Trophoblast cell (in vitro differentiated cells and primary cell): ENCODE measurements around the gene PITHD1.

Experiments
- DNase-seq, 2 donors: peaks; one replicate each; pipeline ENCODE4 v3.0.0-alpha.2; 2016
- H2AFZ ChIP-seq: 2 replicates; pipeline ENCODE4 v1.6.1; 2013; ENCODE audit warnings: low read length, moderate library complexity, mild to moderate bottlenecking; ENCODE audit not compliant: insufficient read depth, poor library complexity
- H2AK5ac ChIP-seq: 2 replicates; pipeline ENCODE4 v1.6.1; 2013; ENCODE audit warnings: mild to moderate bottlenecking, low read length
- H2BK120ac ChIP-seq: 2 replicates; pipeline ENCODE4 v1.6.1; 2013; ENCODE audit warnings: low read length, mild to moderate bottlenecking, moderate library complexity; ENCODE audit not compliant: insufficient read depth, poor library complexity
- H2BK12ac ChIP-seq: 2 replicates; pipeline ENCODE4 v1.6.1; 2013; ENCODE audit warnings: mild to moderate bottlenecking, low read length, moderate library complexity
- H2BK5ac ChIP-seq: 2 replicates; pipeline ENCODE4 v1.6.1; 2013; ENCODE audit warnings: low read length, low read depth, moderate library complexity, mild to moderate bottlenecking; ENCODE audit not compliant: poor library complexity
- H3K14ac ChIP-seq: 2 replicates; pipeline ENCODE4 v1.6.1; 2013; ENCODE audit warnings: mild to moderate bottlenecking, low read length
- H3K18ac ChIP-seq: 2 replicates; pipeline ENCODE4 v1.6.1; 2013; ENCODE audit warnings: mild to moderate bottlenecking, low read length
- H3K23ac ChIP-seq: 2 replicates; pipeline ENCODE4 v1.6.1; 2013; ENCODE audit warnings: low read length
- H3K27ac ChIP-seq: 2 replicates; pipeline ENCODE4 v1.5.1; 2013; ENCODE audit warnings: low read depth, mild to moderate bottlenecking, inconsistent platforms, low read length, moderate library complexity
- H3K27me3 ChIP-seq: 2 replicates; pipeline ENCODE4 v1.6.1; 2013; ENCODE audit warnings: inconsistent platforms, mild to moderate bottlenecking, low read length, moderate library complexity; ENCODE audit not compliant: insufficient read depth
- H3K36me3 ChIP-seq, 2 experiments: 1 replicate in 1 of 2; 2 replicates in 1 of 2; pipeline ENCODE4 v1.6.1; 2013; ENCODE audit warnings: low read length in 2 of 2, mild to moderate bottlenecking in 2 of 2, moderate library complexity in 1 of 2; ENCODE audit not compliant: insufficient read depth in 2 of 2, control insufficient read depth in 1 of 2
- H3K4ac ChIP-seq: 2 replicates; pipeline ENCODE4 v1.6.1; 2013; ENCODE audit warnings: low read depth, mild to moderate bottlenecking, low read length, moderate library complexity
- H3K4me1 ChIP-seq, 2 experiments: 1 replicate in 1 of 2; 2 replicates in 1 of 2; pipeline ENCODE4 v1.6.1; 2013; ENCODE audit warnings: low read length in 2 of 2, mild to moderate bottlenecking in 2 of 2, moderate library complexity in 1 of 2; ENCODE audit not compliant: insufficient read depth in 2 of 2, control insufficient read depth in 1 of 2
- H3K4me2 ChIP-seq: 2 replicates; pipeline ENCODE4 v1.6.1; 2013; ENCODE audit warnings: inconsistent platforms, mild to moderate bottlenecking, low read length, moderate library complexity
- H3K4me3 ChIP-seq: 2 replicates; pipeline ENCODE4 v1.5.1; 2013; ENCODE audit warnings: mild to moderate bottlenecking, low read depth, low read length, inconsistent platforms
- H3K79me1 ChIP-seq: one replicate; pipeline ENCODE4 v1.6.1; 2013; ENCODE audit warnings: low read length
- H3K79me2 ChIP-seq: 2 replicates; pipeline ENCODE4 v1.6.1; 2013; ENCODE audit warnings: low read length, mild to moderate bottlenecking; ENCODE audit not compliant: control insufficient read depth, insufficient read depth, poor library complexity
- H3K9ac ChIP-seq: 2 replicates; pipeline ENCODE4 v1.6.1; 2013; ENCODE audit warnings: mild to moderate bottlenecking, low read length
- H3K9me3 ChIP-seq: 2 replicates; pipeline ENCODE4 v1.6.1; 2013; ENCODE audit warnings: low read depth, mild to moderate bottlenecking, control low read depth, inconsistent platforms, low read length; ENCODE audit not compliant: insufficient read depth
- H4K12ac ChIP-seq: 2 replicates; pipeline ENCODE4 v1.6.1; 2013; ENCODE audit warnings: low read depth, mild to moderate bottlenecking, low read length, moderate library complexity
- H4K8ac ChIP-seq: 2 replicates; pipeline ENCODE4 v1.6.1; 2013; ENCODE audit warnings: low read depth, mild to moderate bottlenecking, low read length, moderate library complexity
- H4K91ac ChIP-seq: one replicate; pipeline ENCODE4 v1.6.1; 2013; ENCODE audit warnings: low read depth, mild to moderate bottlenecking, low read length, moderate library complexity
- WGBS: extraction: QIAGEN DNeasy Blood & Tissue Kit; methylation state at CpG from one replicate; pipeline ENCODE4 v1.1.7; 2013; ENCODE audit warnings: missing lambda C conversion rate; ENCODE audit not compliant: insufficient read length, insufficient coverage; ENCODE audit errors: extremely low coverage; 5-methylcytosine and 5-hydroxymethylcytosine counted together

PITHD1 gene

DNA sequence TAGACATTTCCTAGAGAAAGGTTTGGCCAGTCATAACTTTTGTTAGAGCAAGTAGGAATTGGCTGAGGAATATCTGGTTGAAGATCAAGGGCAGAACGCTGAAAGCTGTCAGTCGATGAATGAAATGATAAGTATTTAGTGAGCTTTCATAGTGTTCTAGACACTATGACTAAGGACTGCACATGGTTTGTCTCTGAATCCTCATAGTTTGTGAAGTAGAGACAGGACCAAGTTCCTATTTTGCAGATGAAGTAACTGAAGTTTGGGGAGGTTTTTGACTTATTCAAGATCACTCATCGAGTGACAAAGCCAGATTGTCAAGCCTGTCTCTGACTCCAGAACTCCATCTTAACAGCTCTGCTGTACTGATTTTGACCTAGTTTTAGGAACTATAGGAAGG lies 30.2 kb upstream of the PITHD1 start:
- H4K8ac ChIP-seq: no peak overlapping the region
- no CpG with 5 or more reads among the region's 3 CpGs for WGBS
- H2BK120ac ChIP-seq: no peak overlapping the region
- H3K4ac ChIP-seq: peak overlapping the region; percentile 24
- H3K79me1 ChIP-seq: peaks cover 3% of the 10 kb centered on the region
- no peaks in the 10 kb centered on the region for H3K27me3 ChIP-seq
- no peak overlapping the region for H3K4me2 ChIP-seq
- no peak overlapping the region for H2BK12ac ChIP-seq
- H3K23ac ChIP-seq: no peak overlapping the region
- H4K91ac ChIP-seq: no peak overlapping the region
- H3K36me3 ChIP-seq: peaks cover 20 to 24% of the 10 kb centered on the region in 2 experiments
- no peak overlapping the region for H2BK5ac ChIP-seq
- H3K18ac ChIP-seq: no peak overlapping the region
- H3K79me2 ChIP-seq: peaks cover 11% of the 10 kb centered on the region
- H3K14ac ChIP-seq: no peak overlapping the region
- no peak overlapping the region for H3K4me3 ChIP-seq
- H3K9me3 ChIP-seq: no peaks in the 10 kb centered on the region
- no peak overlapping the region for H3K9ac ChIP-seq
- no peak overlapping the region for H2AK5ac ChIP-seq
- peak; percentile 46 to 79 for DNase-seq
- no peak overlapping the region for H2AFZ ChIP-seq
- H3K27ac ChIP-seq: no peak overlapping the region
- no peak overlapping the region for H4K12ac ChIP-seq
- peaks cover 4 to 5% of the 10 kb centered on the region in 2 experiments for H3K4me1 ChIP-seq

DNA sequence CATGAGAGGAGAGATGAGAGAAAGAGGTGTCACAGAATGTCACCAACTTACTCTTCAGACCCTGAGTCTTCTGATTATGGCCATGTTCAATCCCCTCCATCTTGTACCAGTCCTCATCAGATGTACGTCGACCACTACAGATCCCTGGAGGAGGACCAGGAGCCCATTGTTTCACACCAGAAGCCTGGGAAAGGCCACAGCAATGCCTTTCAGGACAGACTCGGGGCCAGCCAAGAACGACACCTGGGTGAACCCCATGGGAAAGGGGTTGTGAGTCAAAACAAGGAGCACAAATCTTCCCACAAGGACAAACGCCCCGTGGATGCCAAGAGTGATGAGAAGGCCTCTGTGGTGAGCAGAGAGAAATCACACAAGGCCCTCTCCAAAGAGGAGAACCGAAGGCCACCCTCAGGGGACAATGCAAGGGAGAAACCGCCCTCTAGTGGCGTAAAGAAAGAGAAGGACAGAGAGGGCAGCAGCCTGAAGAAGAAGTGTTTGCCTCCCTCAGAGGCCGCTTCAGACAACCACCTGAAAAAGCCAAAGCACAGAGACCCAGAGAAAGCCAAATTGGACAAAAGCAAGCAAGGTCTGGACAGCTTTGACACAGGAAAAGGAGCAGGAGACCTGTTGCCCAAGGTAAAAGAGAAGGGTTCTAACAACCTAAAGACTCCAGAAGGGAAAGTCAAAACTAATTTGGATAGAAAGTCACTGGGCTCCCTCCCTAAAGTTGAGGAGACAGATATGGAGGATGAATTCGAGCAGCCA lies 27.0 kb upstream of the PITHD1 start:
- Histone ChIP-seq H2AK5ac (no peak overlapping the region), H3K4me2 (no peak overlapping the region), H3K23ac (no peak overlapping the region), H3K27me3 (no peaks in the 10 kb centered on the region), H3K36me3 (peaks cover 37 to 50% of the 10 kb centered on the region in 2 experiments), H3K4ac (no peak overlapping the region), H3K14ac (no peak overlapping the region), H4K8ac (no peak overlapping the region), H3K4me3 (no peak overlapping the region), H3K18ac (no peak overlapping the region), H3K9ac (no peak overlapping the region), H4K12ac (no peak overlapping the region), H4K91ac (no peak overlapping the region), H3K9me3 (no peaks in the 10 kb centered on the region), H2BK12ac (no peak overlapping the region), H3K79me2 (no peaks in the 10 kb centered on the region), H2BK120ac (no peak overlapping the region), H3K79me1 (no peaks in the 10 kb centered on the region), H2AFZ (no peak overlapping the region), H3K27ac (no peak overlapping the region), H2BK5ac (no peak overlapping the region), H3K4me1 (no peaks in the 10 kb centered on the region)
- peak; percentile 19 to 58 for DNase-seq
- WGBS: no CpG with 5 or more reads among the region's 11 CpGs

GRCh38 chr1:23751815-23752200 lies 26.4 kb upstream of the PITHD1 start:
- Histone ChIP-seq H3K18ac (no peak overlapping the region), H2AFZ (no peak overlapping the region), H2AK5ac (no peak overlapping the region), H3K4me1 (no peaks in the 10 kb centered on the region), H3K4me2 (no peak overlapping the region), H3K4ac (no peak overlapping the region), H3K79me2 (no peaks in the 10 kb centered on the region), H3K27ac (no peak overlapping the region), H2BK12ac (no peak overlapping the region), H4K91ac (no peak overlapping the region), H3K4me3 (no peak overlapping the region), H3K23ac (no peak overlapping the region), H3K9ac (no peak overlapping the region), H3K14ac (no peak overlapping the region), H3K27me3 (no peaks in the 10 kb centered on the region), H2BK5ac (no peak overlapping the region), H2BK120ac (no peak overlapping the region), H3K79me1 (no peaks in the 10 kb centered on the region), H3K36me3 (peaks cover 42 to 56% of the 10 kb centered on the region in 2 experiments), H4K12ac (no peak overlapping the region), H4K8ac (no peak overlapping the region), H3K9me3 (no peaks in the 10 kb centered on the region)
- no peak for DNase-seq
- no CpG with 5 or more reads among the region's 4 CpGs for WGBS

GRCh38 chr1:23752909-23753308 lies 25.3 kb upstream of the PITHD1 start:
- no peaks in the 10 kb centered on the region for H3K79me2 ChIP-seq
- DNase-seq: no peak
- H2BK120ac ChIP-seq: no peak overlapping the region
- no peak overlapping the region for H2AFZ ChIP-seq
- no peaks in the 10 kb centered on the region for H3K79me1 ChIP-seq
- no peaks in the 10 kb centered on the region for H3K4me1 ChIP-seq
- H2BK5ac ChIP-seq: no peak overlapping the region
- H4K8ac ChIP-seq: no peak overlapping the region
- no peak overlapping the region for H4K12ac ChIP-seq
- no peak overlapping the region for H3K14ac ChIP-seq
- H2BK12ac ChIP-seq: no peak overlapping the region
- peaks cover 52 to 66% of the 10 kb centered on the region in 2 experiments for H3K36me3 ChIP-seq
- H3K4me2 ChIP-seq: no peak overlapping the region
- no peak overlapping the region for H3K9ac ChIP-seq
- H3K18ac ChIP-seq: no peak overlapping the region
- no peak overlapping the region for H3K4ac ChIP-seq
- no peak overlapping the region for H3K23ac ChIP-seq
- H3K4me3 ChIP-seq: no peak overlapping the region
- H4K91ac ChIP-seq: no peak overlapping the region
- no peaks in the 10 kb centered on the region for H3K27me3 ChIP-seq
- WGBS: no CpG with 5 or more reads among the region's 1 CpG
- H3K27ac ChIP-seq: no peak overlapping the region
- no peak overlapping the region for H2AK5ac ChIP-seq
- no peaks in the 10 kb centered on the region for H3K9me3 ChIP-seq
